Liver (tissue), 3 donors: ENCODE measurements around the gene ZNF777.

Experiments
- HNF4G ChIP-seq: IDR thresholded peaks from 2 replicates; pipeline ENCODE4 v1.6.1; 2016; ENCODE audit warnings: antibody characterized with exemption
- MAX ChIP-seq: IDR thresholded peaks from 2 replicates; pipeline ENCODE4 v1.6.1; 2016; ENCODE audit warnings: antibody characterized with exemption
- RAD21 ChIP-seq, 2 donors: IDR thresholded peaks; 2 replicates each; pipeline ENCODE4 v1.6.1; 2016; ENCODE audit warnings: antibody characterized with exemption in 2 of 2, mild to moderate bottlenecking in 2 of 2
- REST ChIP-seq: IDR thresholded peaks from 2 replicates; pipeline ENCODE4 v1.6.1; 2016; ENCODE audit warnings: antibody characterized with exemption, mild to moderate bottlenecking
- SP1 ChIP-seq: IDR thresholded peaks from 2 replicates; pipeline ENCODE4 v1.6.1; 2018; ENCODE audit warnings: antibody characterized with exemption, mild to moderate bottlenecking
- TAF1 ChIP-seq: conservative IDR thresholded peaks from 2 replicates; pipeline ENCODE4 v1.6.1; 2016; ENCODE audit warnings: antibody characterized with exemption, mild to moderate bottlenecking
- TF ChIP-seq, protein P1 (sequence below): fragments of 150-350 bp; IDR thresholded peaks from 2 replicates; pipeline ENCODE4 v1.5.1; 2017; ENCODE audit warnings: improper control_type of control experiment, low read depth, low read length; ENCODE audit not compliant: missing input control
- donor health status: healthy.
- donor health status: healthy.

DNA sequence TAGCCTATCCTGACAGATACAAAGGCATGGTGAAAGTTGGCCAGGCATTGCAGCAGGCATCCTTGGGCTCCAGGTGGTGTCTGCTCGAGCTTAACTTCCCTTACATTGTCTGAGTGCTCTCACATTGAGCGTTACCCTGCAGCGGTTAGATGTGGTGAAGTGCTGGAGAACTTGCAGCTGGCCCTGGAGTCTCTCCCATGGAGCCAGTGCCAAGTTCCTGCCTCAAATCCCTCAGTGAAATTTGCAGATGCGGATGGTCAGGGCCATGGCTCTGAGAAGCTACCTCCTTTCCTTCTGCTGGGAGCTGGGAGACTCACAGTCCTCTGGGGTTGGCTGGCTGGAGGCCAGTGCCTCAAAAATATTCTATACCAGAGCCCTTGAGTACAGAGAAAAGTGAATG, 40.0 kb upstream of the ZNF777 start:
- no peak for TF ChIP-seq TAF1
- TF ChIP-seq, protein P1, sequence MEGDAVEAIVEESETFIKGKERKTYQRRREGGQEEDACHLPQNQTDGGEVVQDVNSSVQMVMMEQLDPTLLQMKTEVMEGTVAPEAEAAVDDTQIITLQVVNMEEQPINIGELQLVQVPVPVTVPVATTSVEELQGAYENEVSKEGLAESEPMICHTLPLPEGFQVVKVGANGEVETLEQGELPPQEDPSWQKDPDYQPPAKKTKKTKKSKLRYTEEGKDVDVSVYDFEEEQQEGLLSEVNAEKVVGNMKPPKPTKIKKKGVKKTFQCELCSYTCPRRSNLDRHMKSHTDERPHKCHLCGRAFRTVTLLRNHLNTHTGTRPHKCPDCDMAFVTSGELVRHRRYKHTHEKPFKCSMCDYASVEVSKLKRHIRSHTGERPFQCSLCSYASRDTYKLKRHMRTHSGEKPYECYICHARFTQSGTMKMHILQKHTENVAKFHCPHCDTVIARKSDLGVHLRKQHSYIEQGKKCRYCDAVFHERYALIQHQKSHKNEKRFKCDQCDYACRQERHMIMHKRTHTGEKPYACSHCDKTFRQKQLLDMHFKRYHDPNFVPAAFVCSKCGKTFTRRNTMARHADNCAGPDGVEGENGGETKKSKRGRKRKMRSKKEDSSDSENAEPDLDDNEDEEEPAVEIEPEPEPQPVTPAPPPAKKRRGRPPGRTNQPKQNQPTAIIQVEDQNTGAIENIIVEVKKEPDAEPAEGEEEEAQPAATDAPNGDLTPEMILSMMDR: no peak
- no peak for TF ChIP-seq SP1
- TF ChIP-seq REST: no peak
- no peak for TF ChIP-seq MAX
- TF ChIP-seq RAD21 (IDR thresholded peaks at IDR 0.05): no peak
- no peak for TF ChIP-seq HNF4G
